Stimulated activated CD4-positive, alpha-beta T cell treated with anti-CD3 and anti-CD28 coated beads, Interleukin-1b, Interleukin-23, amount 100 ng/mL, for 24 hours (primary cell): Measurements from ENCODE around the gene ANXA11.

ENCODE experiments used
- DNase-seq, 4 experiments: peaks; one replicate each; pipeline ENCODE4 v3.0.0-alpha.2; 2020; ENCODE audit warnings: low read depth in 4 of 4, low spot score in 1 of 4

Gene ANXA11

GRCh38 chr10:80188713-80189112 lies 16.6 kb downstream of the ANXA11 start:
- DNase-seq, result no peak

GRCh38 chr10:80187465-80188409 lies 17.6 kb downstream of the ANXA11 start:
- peak in 1 of 4 experiments; percentile 29 for DNase-seq

- no peak for DNase-seq
Observed at GRCh38 chr10:80187060-80187459, 18.3 kb downstream of the ANXA11 start.

GRCh38 chr10:80186364-80187012 lies 18.8 kb downstream of the ANXA11 start:
- DNase-seq, result peak in 1 of 4 experiments; percentile 41

GRCh38 chr10:80185578-80186299 lies 19.6 kb downstream of the ANXA11 start:
- DNase-seq, result no peak

- no peak for DNase-seq
Observed at GRCh38 chr10:80184291-80184690, 21.0 kb downstream of the ANXA11 start.

- DNase-seq, result no peak
Observed at GRCh38 chr10:80183436-80183835, 21.9 kb downstream of the ANXA11 start.

GRCh38 chr10:80182986-80183385 lies 22.4 kb downstream of the ANXA11 start:
- DNase-seq, result no peak

- DNase-seq, result no peak
Observed at GRCh38 chr10:80177781-80178636, 27.3 kb downstream of the ANXA11 start.

GRCh38 chr10:80176526-80176925 lies 28.8 kb downstream of the ANXA11 start:
- DNase-seq, result no peak

GRCh38 chr10:80174641-80175395 lies 30.5 kb downstream of the ANXA11 start:
- DNase-seq, result no peak

GRCh38 chr10:80173466-80173865 lies 31.9 kb downstream of the ANXA11 start:
- no peak for DNase-seq

- DNase-seq, result no peak
Observed at GRCh38 chr10:80172896-80173295, 32.4 kb downstream of the ANXA11 start.

GRCh38 chr10:80171248-80171660 lies 34.1 kb downstream of the ANXA11 start:
- no peak for DNase-seq

- DNase-seq, result no peak
Observed at GRCh38 chr10:80170641-80171040, 34.7 kb downstream of the ANXA11 start.

- DNase-seq, result no peak
Observed at GRCh38 chr10:80170026-80170425, 35.3 kb downstream of the ANXA11 start.

GRCh38 chr10:80168679-80169380 lies 36.5 kb downstream of the ANXA11 start:
- DNase-seq, result no peak

GRCh38 chr10:80168162-80168511 lies 37.2 kb downstream of the ANXA11 start:
- DNase-seq, result no peak

- DNase-seq, result no peak
Observed at GRCh38 chr10:80167471-80168161, 37.7 kb downstream of the ANXA11 start.
